HG03103 (cell line): ENCODE results near the gene CD300LF.

ENCODE experiments used
- ATAC-seq: cut with Tn5 transposase; IDR thresholded peaks from one replicate; pipeline ENCODE4 v1.9.1; 2021; ENCODE audit warnings: low read depth; ENCODE audit not compliant: unreplicated experiment

Gene CD300LF

GRCh38 chr17:74712756-74713155 is at the start of gene CD300LF:
Gene CD300LF, minus strand, starts transcription at chr17:74712923. Its CDS starts 57 bp downstream, at chr17:74712866.
- no peak for ATAC-seq

DNA sequence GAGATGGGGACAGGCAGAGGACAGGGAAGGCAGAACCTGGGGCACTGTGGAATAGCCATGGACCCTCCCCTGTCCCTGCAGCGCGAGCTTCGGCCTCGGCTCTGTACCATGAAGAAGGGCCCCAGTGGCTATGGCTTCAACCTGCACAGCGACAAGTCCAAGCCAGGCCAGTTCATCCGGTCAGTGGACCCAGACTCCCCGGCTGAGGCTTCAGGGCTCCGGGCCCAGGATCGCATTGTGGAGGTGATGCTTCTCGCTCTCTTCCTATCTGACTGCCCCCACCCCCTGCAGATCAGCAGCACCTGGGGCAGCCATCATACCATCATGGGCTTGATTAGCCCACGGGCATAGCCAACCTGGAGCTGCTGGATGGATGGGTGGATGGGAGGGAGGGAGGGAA is 49.2 kb upstream of the CD300LF start:
- ATAC-seq: no peak

GRCh38 chr17:74761419-74761818 is 48.7 kb upstream of the CD300LF start:
- ATAC-seq: no peak

- ATAC-seq: no peak
Observed at GRCh38 chr17:74760404-74761105, 47.8 kb upstream of the CD300LF start.

- ATAC-seq: no peak
Observed at GRCh38 chr17:74759941-74760340, 47.2 kb upstream of the CD300LF start.

DNA sequence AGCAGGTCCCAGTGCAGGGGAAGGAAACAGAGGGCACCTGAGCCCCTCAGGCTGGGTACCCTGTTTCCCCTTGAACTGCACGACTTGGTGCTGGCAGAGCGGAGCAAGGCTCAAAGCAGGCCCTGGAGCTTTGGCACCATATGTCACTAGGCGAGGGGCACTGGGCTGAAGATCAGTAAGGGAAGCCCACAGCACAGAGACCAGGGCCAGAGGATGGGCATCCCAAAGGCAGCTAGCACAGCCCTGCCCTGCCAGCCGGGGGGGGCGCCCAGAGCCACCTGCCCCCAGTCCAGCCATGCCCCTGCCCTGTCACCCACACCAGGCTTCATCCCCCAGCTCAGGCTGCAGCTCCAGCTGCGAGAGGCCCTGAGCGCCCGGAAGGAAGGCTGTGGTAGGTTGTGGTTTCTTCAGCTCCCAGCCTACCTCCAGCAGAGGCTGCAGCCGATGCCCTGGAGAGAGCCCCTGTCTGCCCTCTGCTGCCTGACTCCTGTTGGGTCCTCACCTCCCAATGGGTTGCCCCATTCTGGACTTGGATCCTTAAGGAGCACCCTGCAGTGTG is 46.6 kb upstream of the CD300LF start:
- ATAC-seq: no peak

GRCh38 chr17:74758848-74759168 is 46.1 kb upstream of the CD300LF start:
- ATAC-seq: no peak

GRCh38 chr17:74757931-74758847 is 45.5 kb upstream of the CD300LF start:
- ATAC-seq: no peak

DNA sequence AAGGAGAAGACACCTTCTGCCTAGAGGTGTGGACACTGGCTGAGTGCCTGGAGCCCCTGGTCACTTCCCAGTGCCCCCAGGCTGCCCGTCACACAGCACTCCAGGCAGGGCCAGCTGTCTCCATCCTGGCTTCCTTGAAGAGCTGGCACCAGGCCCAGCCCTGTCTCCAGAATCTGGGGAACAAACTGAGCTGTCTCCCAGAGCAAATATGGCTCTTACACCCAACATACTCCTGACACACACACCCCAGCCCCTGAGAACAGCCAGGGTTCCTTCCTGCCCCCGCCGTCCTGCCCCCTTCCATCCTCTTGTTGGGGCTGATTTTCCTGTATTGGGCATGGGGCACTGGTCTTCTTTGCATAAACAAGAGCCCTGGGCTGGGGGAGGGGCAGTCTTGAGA is 44.8 kb upstream of the CD300LF start:
- no peak for ATAC-seq

GRCh38 chr17:74756891-74757290 is 44.2 kb upstream of the CD300LF start:
- ATAC-seq: no peak

- no peak for ATAC-seq
Observed at GRCh38 chr17:74755533-74755932, 42.8 kb upstream of the CD300LF start.

DNA sequence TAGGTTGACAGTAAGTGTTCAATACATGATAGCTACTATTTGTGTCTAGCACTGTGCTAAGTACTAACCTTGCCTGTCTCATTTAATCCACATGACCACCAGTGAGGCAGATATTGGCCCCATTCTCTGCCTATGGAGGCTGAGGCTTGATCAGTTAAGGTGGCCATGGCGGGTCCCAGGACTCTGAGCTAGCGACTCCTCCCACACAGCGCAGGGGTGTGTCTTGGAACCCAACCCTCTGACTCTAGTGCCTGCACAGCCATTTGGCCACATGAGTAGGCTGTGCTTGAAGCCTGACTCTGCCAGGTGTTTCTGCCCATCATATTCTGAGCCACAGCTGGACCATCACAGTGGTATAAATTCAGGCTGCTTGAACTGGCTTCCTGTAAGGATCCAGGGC is 42.1 kb upstream of the CD300LF start:
- no peak for ATAC-seq

DNA sequence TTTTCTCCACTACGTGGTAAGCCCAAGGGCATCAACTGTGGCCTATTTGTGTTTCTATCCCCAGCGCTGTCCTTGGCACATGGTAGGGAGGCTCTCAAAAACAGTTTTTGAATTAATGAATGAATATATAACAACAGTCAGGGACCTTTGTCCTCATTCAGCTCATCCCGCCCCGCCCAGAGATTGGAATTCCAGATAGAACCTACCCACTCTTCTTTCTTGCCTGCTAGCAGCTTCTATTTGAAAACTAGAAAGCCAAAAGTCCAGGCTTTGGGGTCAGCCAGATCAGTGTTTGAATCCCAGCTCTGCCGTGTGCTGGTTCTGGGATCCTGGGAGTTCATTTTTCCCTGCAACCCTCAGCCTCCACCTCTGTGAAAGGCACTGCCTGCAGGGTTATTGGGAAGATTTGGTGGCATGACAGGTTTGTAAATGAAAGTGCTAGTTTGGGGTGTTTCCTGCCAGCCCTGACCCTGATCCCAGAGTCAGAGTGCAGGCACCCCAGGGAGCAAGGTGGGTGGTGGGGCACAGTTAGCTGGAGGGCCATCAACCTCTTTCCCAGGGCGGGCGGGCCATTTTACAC is 40.2 kb upstream of the CD300LF start:
- no peak for ATAC-seq

DNA sequence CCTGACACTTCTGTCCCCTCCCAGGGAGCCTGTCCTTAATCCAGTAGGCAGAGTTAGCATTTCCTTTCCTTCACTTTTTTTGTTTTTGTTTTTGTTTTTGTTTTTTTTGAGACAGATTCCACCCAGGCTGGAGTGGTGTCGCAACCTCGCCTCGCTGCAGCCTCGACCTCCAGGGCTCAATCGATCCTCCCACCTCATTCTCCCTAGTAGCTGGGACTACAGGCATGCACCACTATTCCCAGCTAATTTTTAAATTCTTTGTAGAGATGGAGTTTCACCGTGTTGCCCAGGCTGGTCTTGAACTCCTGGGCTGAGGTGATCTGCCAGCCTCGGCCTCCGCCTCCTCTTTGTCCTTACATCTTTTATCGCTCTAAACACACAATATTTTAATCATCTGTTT is 39.7 kb upstream of the CD300LF start:
- ATAC-seq: no peak

GRCh38 chr17:74750327-74751069 is 37.8 kb upstream of the CD300LF start:
- ATAC-seq: no peak

DNA sequence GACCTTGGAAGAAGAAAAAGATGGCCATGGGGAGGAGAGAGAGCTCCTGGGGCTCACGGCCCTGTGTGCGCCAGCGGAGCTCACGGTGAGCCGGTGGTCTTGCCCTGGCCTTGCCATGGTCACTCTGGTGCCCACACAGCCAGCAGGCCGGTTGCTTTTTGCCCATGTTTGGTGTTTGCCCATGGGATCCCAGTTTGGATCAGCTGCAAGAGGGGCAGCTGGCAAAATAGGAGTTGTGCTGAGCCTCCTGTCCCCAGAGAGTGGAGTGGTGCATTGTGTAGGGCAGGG is 37.3 kb upstream of the CD300LF start:
- no peak for ATAC-seq

DNA sequence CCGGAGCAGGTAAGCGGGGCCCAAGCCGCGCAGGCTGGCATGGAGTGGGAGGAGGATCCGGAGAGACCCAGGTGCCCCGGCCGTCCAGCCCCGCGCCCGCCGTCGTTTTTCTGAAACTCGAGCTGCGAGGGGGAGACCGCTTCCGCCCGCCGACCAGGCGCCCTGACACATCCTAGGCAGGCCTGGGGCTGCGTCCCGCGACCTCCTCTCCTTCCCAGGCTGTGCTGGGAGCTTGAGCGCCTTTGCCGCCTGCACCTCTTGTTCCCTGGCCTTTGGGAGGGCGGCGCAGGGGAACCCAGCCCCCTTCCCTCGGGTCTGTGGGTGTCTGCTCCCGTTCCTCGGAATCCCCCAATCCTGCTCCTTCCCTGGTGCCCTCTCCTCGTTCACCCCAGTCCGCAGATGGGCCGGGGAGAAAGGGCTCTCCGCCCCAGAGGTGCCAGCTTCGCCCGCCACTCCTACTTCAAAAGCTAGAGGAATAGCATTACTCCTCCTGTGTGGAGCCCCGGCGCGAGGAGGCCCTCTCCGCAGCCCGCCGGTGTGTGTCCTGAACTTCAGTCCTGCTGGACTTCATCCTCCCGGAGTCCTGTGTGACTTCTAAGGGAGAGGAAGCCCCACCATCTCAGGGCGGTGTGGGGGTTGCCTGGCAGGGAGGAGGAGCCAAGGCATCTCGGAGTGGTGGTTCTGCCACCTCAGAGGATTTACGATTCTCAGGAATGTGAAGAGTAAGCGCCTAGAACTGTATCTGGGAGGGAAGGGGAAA is 36.7 kb upstream of the CD300LF start:
- no peak for ATAC-seq

- peak; percentile 83 for ATAC-seq
Observed at GRCh38 chr17:74748529-74749278, 36.0 kb upstream of the CD300LF start, which contains the start of gene NHERF1. Gene NHERF1, plus strand, starts transcription at chr17:74748628. Its CDS starts 219 bp downstream, at chr17:74748847.

DNA sequence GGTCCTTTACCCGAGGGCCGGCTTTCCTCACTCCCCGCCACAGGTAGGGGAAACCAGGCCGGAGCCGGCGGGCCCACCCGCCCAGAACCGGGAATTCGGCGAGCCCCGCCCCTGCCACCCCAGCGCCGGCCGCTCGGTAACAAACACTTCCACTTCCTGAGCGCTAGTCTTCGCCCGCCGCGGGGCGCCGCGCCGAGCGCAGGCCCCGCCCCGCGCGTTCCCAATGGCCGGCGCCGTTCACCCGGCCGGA is 35.5 kb upstream of the CD300LF start:
- ATAC-seq: no peak

- no peak for ATAC-seq
Observed at GRCh38 chr17:74746922-74747321, 34.2 kb upstream of the CD300LF start.
